Prostate gland (tissue), 2 donors: ENCODE data around the gene FLYWCH1.
A peak's percentile ranks its signal among the peaks of the same experiment; 100 is the strongest.

ENCODE experiments used
- POLR2A ChIP-seq: fragments of 450-650 bp; IDR thresholded peaks from one replicate; pipeline ENCODE4 v1.6.1; 2016; ENCODE audit warnings: antibody characterized with exemption, mild to moderate bottlenecking
- POLR2AphosphoS5 ChIP-seq: sonication (generic); formaldehyde crosslinking; IDR thresholded peaks from one replicate; pipeline ENCODE4 v1.6.1; 2017; ENCODE audit warnings: antibody characterized with exemption
- TF ChIP-seq, protein P1 (sequence below), 4 experiments: fragments of 200-600 bp in 2 of 4; fragments of 450-650 bp in 2 of 4; sonication (generic) in 2 of 4; IDR thresholded peaks; 1 replicate in 3 of 4; 2 replicates in 1 of 4; pipeline ENCODE4 v1.5.1; 2016 to 2019; ENCODE audit warnings: antibody characterized with exemption in 4 of 4, mild to moderate bottlenecking in 2 of 4, moderate library complexity in 2 of 4

DNA sequence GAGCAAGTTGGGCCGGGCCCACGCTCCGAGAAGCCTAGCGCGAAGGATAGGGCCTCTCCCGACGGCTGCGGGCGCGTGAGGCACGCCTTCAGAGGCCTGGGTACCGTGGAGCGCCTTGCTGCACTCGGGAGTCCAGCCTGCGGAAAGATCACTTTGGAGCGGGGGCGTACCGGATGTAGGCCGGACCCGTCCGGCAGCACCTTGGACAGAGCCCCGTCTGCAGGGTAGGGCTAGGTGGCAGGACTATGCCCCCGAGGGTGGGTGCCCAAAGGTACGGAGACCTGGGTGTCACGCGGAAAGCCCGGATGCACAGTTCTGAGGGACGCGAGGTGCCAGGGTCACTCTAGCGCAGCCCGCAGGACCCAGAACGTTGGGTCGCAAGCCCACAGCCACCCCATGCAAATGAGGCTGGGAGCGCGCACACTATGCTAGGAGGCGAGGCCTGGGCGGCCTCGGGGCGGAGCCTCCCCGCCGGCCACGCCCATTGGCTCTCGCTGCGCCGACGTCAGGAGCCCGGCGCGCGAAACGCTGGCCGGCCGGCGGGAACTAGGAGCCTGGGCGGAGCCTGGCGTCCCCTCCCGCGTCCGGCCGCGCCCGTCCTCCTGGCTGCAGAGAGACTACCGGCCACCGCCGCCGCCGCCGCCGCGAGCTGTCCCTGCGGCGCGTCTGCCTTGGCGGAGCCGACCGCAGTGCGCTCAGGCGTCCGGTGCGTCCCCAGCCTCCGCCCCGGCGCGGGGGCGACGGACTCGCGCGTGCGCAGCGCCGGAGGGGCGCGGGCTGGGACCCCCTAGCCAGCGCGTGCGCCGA, 57.2 kb downstream of the FLYWCH1 start, which contains the start of gene PAQR4:
- TF ChIP-seq POLR2AphosphoS5 (peak; percentile 53), POLR2A (peak; percentile 63)
- TF ChIP-seq, protein P1, sequence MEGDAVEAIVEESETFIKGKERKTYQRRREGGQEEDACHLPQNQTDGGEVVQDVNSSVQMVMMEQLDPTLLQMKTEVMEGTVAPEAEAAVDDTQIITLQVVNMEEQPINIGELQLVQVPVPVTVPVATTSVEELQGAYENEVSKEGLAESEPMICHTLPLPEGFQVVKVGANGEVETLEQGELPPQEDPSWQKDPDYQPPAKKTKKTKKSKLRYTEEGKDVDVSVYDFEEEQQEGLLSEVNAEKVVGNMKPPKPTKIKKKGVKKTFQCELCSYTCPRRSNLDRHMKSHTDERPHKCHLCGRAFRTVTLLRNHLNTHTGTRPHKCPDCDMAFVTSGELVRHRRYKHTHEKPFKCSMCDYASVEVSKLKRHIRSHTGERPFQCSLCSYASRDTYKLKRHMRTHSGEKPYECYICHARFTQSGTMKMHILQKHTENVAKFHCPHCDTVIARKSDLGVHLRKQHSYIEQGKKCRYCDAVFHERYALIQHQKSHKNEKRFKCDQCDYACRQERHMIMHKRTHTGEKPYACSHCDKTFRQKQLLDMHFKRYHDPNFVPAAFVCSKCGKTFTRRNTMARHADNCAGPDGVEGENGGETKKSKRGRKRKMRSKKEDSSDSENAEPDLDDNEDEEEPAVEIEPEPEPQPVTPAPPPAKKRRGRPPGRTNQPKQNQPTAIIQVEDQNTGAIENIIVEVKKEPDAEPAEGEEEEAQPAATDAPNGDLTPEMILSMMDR (IDR thresholded peaks at IDR 0.05): peak in 1 of 4 experiments; percentile 34
